ENCODE results near the gene NHERF2. TPM values are rescaled to one million over a fixed set of nuclear protein-coding genes. Genes with fewer than 3 reads are reported as not detected.

Gene NHERF2
- total and polyA plus RNA-seq, 11 donors = 124 to 496 (median 227) TPM

DNA sequence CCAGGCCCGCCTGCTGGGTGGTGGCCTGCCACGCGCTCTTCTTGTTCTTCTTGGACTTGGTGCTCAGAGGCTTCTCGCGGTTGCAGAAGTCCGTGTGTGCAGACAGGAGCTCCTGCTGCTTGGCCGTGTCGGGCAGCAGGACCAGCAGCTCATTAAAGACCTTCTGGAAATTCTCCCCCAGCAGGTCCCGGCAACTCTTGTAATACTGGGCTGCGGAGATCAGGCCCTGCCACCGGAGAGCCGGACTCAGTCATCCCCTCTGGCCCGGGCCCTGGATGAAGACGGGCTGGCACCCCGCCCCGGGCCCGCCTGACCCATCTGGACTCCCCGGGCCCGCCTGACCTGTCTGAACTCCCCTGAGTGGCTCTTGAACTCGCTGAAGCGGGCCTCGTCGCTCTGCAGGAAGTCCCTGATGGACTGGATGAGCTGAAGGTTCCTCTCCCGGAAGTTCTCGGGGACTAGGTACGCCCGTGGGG lies 28.3 kb upstream of the NHERF2 start:
- no peak for DNase-seq
- Histone ChIP-seq H3K27me3 (no peaks in the 10 kb centered on the region), H3K27ac (no peak overlapping the region), H3K9me3 (no peaks in the 10 kb centered on the region), H3K4me1 (peaks cover 0 to 12% (median under 1%) of the 10 kb centered on the region in 12 donors), H3K4me3 (no peak overlapping the region), H3K36me3 (peaks cover 0 to 71% (median 63%) of the 10 kb centered on the region in 9 donors)
- intact Hi-C loops (cut with DNase I) = loop anchor here in 1 of 10 donors (10.0 kb wide), 1 partner anchor 134 kb away; no protein-coding TSS in a partner anchor
- ATAC-seq = no peak
- 93 to 97% (median 94%) methylated on average over 19 to 27 of the region's 27 CpGs for WGBS, 4 donors
- TF ChIP-seq, protein P1, sequence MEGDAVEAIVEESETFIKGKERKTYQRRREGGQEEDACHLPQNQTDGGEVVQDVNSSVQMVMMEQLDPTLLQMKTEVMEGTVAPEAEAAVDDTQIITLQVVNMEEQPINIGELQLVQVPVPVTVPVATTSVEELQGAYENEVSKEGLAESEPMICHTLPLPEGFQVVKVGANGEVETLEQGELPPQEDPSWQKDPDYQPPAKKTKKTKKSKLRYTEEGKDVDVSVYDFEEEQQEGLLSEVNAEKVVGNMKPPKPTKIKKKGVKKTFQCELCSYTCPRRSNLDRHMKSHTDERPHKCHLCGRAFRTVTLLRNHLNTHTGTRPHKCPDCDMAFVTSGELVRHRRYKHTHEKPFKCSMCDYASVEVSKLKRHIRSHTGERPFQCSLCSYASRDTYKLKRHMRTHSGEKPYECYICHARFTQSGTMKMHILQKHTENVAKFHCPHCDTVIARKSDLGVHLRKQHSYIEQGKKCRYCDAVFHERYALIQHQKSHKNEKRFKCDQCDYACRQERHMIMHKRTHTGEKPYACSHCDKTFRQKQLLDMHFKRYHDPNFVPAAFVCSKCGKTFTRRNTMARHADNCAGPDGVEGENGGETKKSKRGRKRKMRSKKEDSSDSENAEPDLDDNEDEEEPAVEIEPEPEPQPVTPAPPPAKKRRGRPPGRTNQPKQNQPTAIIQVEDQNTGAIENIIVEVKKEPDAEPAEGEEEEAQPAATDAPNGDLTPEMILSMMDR (IDR thresholded peaks at IDR 0.05) = no peak
- no peak for TF ChIP-seq POLR2A (IDR thresholded peaks at IDR 0.05)

DNA sequence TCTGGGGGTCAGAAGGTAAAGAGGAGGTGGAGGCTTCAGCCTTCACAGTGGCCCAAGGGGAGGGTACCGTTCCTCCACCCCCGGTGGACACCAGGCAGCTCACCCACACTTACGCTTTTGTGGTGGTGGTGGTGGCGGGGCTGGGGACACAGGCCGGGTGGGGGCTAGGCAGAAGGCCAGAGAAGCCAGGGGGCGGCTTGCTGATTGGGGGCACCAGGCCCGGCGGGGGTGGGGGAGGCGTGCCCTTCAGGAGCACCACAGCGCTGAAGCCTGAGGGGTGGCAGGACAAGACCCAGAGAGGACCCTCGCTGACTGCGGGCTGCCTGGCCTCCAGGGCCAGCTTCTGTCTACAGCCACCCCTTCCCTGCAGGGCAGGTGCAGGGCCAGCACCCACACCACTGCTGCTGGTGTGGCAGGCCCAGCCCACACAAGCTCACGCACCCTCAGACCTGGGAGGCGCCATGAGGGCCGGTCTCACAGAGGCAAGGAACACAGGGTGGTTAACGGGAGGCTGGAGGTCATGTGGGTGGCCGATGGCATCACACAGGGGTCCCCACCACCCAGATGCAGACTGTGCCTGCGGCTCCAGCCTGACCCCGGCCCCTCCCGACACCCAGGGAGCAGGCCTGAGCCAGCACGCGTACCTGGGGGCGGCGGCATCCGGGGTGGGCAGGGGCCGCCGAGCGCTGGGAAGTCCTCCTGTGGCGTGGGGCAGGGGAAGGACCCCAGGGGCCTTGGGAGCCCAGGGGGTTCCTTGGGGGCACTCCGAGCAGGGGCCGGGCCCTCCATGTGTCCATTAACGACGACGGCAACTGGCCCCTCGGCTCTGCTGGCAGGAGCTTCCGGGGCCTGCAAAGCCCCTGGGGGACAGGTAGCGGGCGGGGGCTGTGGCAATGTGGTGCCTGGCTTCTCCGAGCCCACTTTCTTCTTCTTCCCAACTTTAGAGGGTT lies 27.6 kb upstream of the NHERF2 start:
- peaks cover 0 to 72% (median 63%) of the 10 kb centered on the region in 9 donors for H3K36me3 ChIP-seq
- intact Hi-C loops (cut with DNase I) = loop anchor here in 1 of 10 donors (10.0 kb wide), 1 partner anchor 134 kb away; no protein-coding TSS in a partner anchor
- ATAC-seq (no peak), DNase-seq (peak in 1 of 5 donors; percentile 62)
- no peaks in the 10 kb centered on the region for H3K9me3 ChIP-seq
- WGBS, 4 donors = 83 to 95% (median 93%) methylated on average over 19 to 39 of the region's 39 CpGs
- H3K4me1 ChIP-seq = peaks cover 0 to 19% (median 8%) of the 10 kb centered on the region in 12 donors
- H3K27ac ChIP-seq = no peak overlapping the region
- no peaks in the 10 kb centered on the region for H3K27me3 ChIP-seq
- H3K4me3 ChIP-seq = no peak overlapping the region
- TF ChIP-seq, protein P1 (IDR thresholded peaks at IDR 0.05) = no peak
- TF ChIP-seq POLR2A (IDR thresholded peaks at IDR 0.05) = no peak

DNA sequence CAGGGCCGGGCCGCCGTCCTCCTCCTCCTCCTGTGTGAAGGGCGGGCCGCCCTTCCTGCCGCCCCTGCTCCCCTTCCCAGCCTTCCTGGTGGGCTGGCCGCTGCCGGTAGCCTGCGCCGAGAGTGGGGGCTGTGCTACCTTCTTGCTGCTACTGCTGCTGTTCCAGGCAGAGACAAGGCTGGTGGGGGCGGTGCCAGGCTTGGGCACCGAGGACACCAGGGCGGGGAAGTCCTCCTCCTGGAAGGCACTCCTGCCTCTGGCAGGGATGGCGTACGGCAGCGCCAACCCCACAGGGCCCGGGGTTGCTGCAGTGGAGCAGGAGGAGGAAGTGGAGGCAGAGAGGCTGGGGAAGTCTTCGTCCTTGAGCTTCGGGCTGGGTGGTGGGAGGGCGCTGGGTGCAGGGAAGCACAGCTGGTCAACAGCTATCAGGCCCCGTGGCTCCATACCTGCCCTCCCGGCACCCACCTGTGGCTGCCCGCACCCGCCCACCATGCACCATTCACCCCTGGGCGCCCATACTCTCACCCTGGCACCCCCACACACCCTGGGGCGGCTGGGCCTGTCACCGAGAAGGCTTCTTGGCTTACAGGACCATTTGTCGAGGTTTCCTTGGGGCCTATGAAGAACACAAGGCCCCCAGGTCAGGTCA lies 26.7 kb upstream of the NHERF2 start:
- Histone ChIP-seq H3K4me3 (no peak overlapping the region), H3K36me3 (peaks cover 0 to 72% (median 63%) of the 10 kb centered on the region in 9 donors), H3K9me3 (no peaks in the 10 kb centered on the region), H3K27me3 (no peaks in the 10 kb centered on the region), H3K27ac (no peak overlapping the region), H3K4me1 (peaks cover 0 to 28% (median 16%) of the 10 kb centered on the region in 12 donors)
- DNase-seq (no peak), ATAC-seq (no peak)
- TF ChIP-seq, protein P1 (IDR thresholded peaks at IDR 0.05) = no peak
- TF ChIP-seq POLR2A (IDR thresholded peaks at IDR 0.05) = no peak
- whole genome bisulfite sequencing, 4 donors = 72 to 84% (median 82%) methylated on average over 16 to 28 of the region's 28 CpGs
- intact Hi-C loops (cut with DNase I) = loop anchor here in 2 of 10 donors (10.0 kb wide), 3 partner anchors 135 to 505 kb away; partner anchors contain the start of gene TRAF7 (in 1 of the 2)
